SK-N-SH treated with all-trans-retinoic acid at 6 μM for 48 hours (cell line): ENCODE measurements around the gene DIP2A.
"Not testable (repeated sequence)": the region's sequence is repeated elsewhere in the genome, so short reads cannot be mapped to it uniquely, and the experiment has no call there.

ENCODE experiments used
- ATAC-seq: fragments of 200-7000 bp; cut with Tn5 transposase; 3 replicates; pipeline ENCODE4 v1.9.1; 2020; ENCODE audit warnings: mild to moderate bottlenecking, moderate library complexity
- BACH2 ChIP-seq: fragments of 250-450 bp; sonication (Bioruptor Pico); IDR thresholded peaks from 2 replicates; pipeline ENCODE4 v1.9.0; 2021; ENCODE audit warnings: mild to moderate bottlenecking, borderline replicate concordance
- CSDC2 ChIP-seq: fragments of 250-450 bp; sonication (Bioruptor Pico); IDR thresholded peaks from 2 replicates; pipeline ENCODE4 v1.5.0; 2020; ENCODE audit warnings: mild to moderate bottlenecking, moderate library complexity
- GLIS3 ChIP-seq: fragments of 250-450 bp; sonication (Bioruptor Pico); IDR thresholded peaks from 2 replicates; pipeline ENCODE4 v1.5.0; 2020; ENCODE audit warnings: mild to moderate bottlenecking, moderate library complexity
- OSR1 ChIP-seq: fragments of 250-450 bp; sonication (Bioruptor Pico); IDR thresholded peaks from 2 replicates; pipeline ENCODE4 v1.8.0; 2022; ENCODE audit warnings: moderate library complexity, mild to moderate bottlenecking, inconsistent platforms
- RARB ChIP-seq: fragments of 250-450 bp; sonication (Bioruptor Pico); IDR thresholded peaks from 2 replicates; pipeline ENCODE4 v1.8.0; 2021; ENCODE audit warnings: mild to moderate bottlenecking, moderate library complexity
- SNAI2 ChIP-seq: fragments of 250-450 bp; sonication (Bioruptor Pico); IDR thresholded peaks from 2 replicates; pipeline ENCODE4 v1.5.0; 2020; ENCODE audit warnings: mild to moderate bottlenecking, moderate library complexity
- TCF4 ChIP-seq: fragments of 250-450 bp; sonication (Bioruptor Pico); IDR thresholded peaks from 2 replicates; pipeline ENCODE4 v1.8.0; 2021; ENCODE audit warnings: mild to moderate bottlenecking, moderate library complexity, borderline replicate concordance
- TOX ChIP-seq: fragments of 250-450 bp; sonication (Bioruptor Pico); IDR thresholded peaks from 2 replicates; pipeline ENCODE4 v1.8.0; 2021; ENCODE audit warnings: mild to moderate bottlenecking, moderate library complexity, borderline replicate concordance
- ZC3H10 ChIP-seq: fragments of 250-450 bp; sonication (Bioruptor Pico); IDR thresholded peaks from 2 replicates; pipeline ENCODE4 v1.5.1; 2021; ENCODE audit warnings: mild to moderate bottlenecking, moderate library complexity
- ZFP3 ChIP-seq: fragments of 250-450 bp; sonication (Bioruptor Pico); IDR thresholded peaks from 2 replicates; pipeline ENCODE4 v1.5.0; 2020; ENCODE audit warnings: mild to moderate bottlenecking, moderate library complexity
- ZFP30 ChIP-seq: fragments of 450-650 bp; formaldehyde crosslinking; IDR thresholded peaks from 2 replicates; pipeline ENCODE4 v1.5.0; 2022; ENCODE audit warnings: mild to moderate bottlenecking, moderate library complexity
- ZNF565 ChIP-seq: fragments of 450-650 bp; formaldehyde crosslinking; conservative IDR thresholded peaks from 2 replicates; pipeline ENCODE4 v1.5.0; 2020; ENCODE audit warnings: low read depth, mild to moderate bottlenecking, moderate library complexity
- ZNF70 ChIP-seq: fragments of 450-650 bp; formaldehyde crosslinking; IDR thresholded peaks from 2 replicates; pipeline ENCODE4 v1.5.0; 2020; ENCODE audit warnings: mild to moderate bottlenecking, moderate library complexity
- ZNF8 ChIP-seq: fragments of 450-650 bp; formaldehyde crosslinking; IDR thresholded peaks from 2 replicates; pipeline ENCODE4 v1.5.0; 2020; ENCODE audit warnings: mild to moderate bottlenecking, moderate library complexity
- TF ChIP-seq, protein P1 (sequence below): fragments of 250-450 bp; sonication (Bioruptor Pico); IDR thresholded peaks from 2 replicates; pipeline ENCODE4 v1.5.1; 2021; ENCODE audit warnings: mild to moderate bottlenecking, moderate library complexity
- TF ChIP-seq, protein P2 (sequence below): fragments of 250-450 bp; sonication (Bioruptor Pico); IDR thresholded peaks from 2 replicates; pipeline ENCODE4 v1.5.0; 2020; ENCODE audit warnings: mild to moderate bottlenecking, moderate library complexity
- TF ChIP-seq, protein P3 (sequence below): fragments of 250-450 bp; sonication (Bioruptor Pico); IDR thresholded peaks from 2 replicates; pipeline ENCODE4 v1.8.0; 2020; ENCODE audit warnings: mild to moderate bottlenecking, moderate library complexity, borderline replicate concordance

DIP2A gene

DNA sequence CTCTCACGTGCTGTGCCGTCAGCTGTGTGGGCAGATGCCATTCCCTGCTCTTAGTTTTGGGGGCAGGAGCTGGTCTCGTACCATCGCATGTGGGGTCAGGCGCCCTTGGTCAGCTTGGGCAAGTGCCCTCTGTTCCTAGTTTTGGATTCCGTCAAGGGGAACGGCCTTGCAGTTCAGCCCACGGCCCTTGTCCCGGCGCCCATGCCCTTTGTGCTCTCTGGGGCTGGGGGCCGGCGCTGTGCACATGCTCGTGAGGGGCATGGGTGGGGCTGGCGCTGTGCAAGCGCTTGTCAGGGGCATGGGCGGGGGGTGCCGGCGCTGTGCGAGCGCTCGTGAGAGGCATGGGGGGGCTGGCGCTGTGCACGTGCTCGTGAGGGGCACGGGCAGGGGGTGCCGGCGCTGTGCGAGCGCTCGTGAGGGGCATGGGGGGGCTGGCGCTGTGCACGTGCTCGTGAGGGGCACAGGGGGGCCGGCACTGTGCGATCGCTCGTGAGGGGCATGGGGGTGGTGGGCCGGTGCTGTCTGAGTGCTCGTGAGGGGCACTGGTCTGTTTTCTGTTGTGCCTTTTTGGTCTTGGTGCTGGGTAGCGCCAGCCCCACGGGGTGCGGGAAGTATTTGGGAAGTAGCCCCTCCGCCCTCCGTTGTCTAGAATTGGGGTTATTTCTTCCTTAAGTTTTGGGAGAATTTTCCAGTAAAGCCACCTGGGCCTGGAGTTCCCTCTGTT lies 29.5 kb upstream of the DIP2A start (continued):
- TF ChIP-seq, protein P1, sequence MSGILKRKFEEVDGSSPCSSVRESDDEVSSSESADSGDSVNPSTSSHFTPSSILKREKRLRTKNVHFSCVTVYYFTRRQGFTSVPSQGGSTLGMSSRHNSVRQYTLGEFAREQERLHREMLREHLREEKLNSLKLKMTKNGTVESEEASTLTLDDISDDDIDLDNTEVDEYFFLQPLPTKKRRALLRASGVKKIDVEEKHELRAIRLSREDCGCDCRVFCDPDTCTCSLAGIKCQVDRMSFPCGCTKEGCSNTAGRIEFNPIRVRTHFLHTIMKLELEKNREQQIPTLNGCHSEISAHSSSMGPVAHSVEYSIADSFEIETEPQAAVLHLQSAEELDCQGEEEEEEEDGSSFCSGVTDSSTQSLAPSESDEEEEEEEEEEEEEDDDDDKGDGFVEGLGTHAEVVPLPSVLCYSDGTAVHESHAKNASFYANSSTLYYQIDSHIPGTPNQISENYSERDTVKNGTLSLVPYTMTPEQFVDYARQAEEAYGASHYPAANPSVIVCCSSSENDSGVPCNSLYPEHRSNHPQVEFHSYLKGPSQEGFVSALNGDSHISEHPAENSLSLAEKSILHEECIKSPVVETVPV (CRISPR knock-in tag) = no peak
- TF ChIP-seq ZNF565 (CRISPR knock-in tag) (no peak), BACH2 (CRISPR knock-in tag) (no peak), GLIS3 (no peak), RARB (CRISPR knock-in tag) (no peak), ZC3H10 (CRISPR knock-in tag) (no peak)
- TF ChIP-seq, protein P2, sequence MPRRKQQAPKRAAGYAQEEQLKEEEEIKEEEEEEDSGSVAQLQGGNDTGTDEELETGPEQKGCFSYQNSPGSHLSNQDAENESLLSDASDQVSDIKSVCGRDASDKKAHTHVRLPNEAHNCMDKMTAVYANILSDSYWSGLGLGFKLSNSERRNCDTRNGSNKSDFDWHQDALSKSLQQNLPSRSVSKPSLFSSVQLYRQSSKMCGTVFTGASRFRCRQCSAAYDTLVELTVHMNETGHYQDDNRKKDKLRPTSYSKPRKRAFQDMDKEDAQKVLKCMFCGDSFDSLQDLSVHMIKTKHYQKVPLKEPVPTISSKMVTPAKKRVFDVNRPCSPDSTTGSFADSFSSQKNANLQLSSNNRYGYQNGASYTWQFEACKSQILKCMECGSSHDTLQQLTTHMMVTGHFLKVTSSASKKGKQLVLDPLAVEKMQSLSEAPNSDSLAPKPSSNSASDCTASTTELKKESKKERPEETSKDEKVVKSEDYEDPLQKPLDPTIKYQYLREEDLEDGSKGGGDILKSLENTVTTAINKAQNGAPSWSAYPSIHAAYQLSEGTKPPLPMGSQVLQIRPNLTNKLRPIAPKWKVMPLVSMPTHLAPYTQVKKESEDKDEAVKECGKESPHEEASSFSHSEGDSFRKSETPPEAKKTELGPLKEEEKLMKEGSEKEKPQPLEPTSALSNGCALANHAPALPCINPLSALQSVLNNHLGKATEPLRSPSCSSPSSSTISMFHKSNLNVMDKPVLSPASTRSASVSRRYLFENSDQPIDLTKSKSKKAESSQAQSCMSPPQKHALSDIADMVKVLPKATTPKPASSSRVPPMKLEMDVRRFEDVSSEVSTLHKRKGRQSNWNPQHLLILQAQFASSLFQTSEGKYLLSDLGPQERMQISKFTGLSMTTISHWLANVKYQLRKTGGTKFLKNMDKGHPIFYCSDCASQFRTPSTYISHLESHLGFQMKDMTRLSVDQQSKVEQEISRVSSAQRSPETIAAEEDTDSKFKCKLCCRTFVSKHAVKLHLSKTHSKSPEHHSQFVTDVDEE (CRISPR knock-in tag) = no peak
- TF ChIP-seq, all 23 proteins: peak for 0

DNA sequence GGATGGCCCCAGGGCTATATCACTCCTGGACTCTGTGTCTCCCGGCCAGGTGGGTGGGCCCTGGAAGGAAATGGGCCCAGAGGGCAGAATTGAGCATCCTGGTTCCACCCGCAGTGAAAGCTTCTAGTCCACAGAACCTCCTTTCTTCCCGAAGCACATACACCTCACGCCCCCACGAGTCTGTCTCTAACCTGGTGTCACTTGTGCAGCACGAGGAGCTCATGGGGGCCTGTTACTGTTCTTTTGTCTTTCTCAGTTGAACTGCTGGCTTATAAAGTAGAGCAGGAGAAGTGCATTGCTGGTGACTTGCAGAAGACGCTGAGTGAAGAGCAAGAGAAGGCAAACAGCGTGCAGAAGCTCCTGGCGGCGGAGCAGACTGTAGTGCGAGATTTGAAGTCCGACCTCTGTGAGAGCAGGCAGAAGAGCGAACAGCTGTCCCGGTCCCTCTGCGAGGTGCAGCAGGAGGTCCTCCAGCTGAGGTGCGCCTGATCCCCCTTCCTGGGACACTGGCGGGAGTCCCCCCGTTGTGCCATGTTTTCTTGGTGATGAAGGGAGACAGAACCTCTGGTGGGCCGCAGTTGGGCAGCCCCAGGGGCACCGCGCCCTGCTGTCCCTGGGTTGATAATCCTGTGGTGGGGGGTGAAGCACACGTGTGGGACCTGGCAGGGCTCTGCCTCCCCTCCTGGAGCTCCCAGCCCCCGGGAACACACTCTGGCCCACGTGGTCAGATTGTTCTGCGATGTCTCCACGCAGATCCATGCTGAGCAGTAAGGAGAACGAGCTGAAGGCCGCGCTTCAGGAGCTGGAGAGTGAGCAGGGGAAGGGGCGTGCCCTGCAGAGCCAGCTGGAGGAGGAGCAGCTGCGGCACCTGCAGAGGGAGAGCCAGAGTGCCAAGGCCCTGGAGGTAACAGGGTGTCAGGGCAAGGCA lies 28.7 kb upstream of the DIP2A start:
- TF ChIP-seq SNAI2 (no peak), GLIS3 (no peak)
- ATAC-seq = no peak

DNA sequence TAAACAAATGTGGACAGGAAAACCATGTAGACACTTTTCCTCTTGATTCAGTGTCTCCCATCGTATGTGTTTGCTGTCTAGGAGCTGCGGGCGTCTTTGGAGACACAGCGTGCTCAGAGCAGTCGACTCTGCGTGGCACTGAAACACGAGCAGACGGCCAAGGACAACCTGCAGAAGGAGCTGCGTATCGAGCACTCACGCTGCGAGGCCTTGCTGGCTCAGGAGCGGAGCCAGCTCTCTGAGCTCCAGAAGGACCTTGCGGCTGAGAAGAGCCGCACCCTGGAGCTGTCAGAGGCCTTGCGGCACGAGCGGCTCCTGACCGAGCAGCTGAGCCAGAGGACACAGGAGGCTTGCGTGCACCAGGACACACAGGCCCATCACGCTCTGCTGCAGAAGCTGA lies 27.2 kb upstream of the DIP2A start:
- TF ChIP-seq RARB (CRISPR knock-in tag) (no peak), TCF4 (CRISPR knock-in tag) (no peak), ZNF70 (CRISPR knock-in tag) (no peak)
- TF ChIP-seq, protein P2 (CRISPR knock-in tag) = no peak
- ATAC-seq = no peak

DNA sequence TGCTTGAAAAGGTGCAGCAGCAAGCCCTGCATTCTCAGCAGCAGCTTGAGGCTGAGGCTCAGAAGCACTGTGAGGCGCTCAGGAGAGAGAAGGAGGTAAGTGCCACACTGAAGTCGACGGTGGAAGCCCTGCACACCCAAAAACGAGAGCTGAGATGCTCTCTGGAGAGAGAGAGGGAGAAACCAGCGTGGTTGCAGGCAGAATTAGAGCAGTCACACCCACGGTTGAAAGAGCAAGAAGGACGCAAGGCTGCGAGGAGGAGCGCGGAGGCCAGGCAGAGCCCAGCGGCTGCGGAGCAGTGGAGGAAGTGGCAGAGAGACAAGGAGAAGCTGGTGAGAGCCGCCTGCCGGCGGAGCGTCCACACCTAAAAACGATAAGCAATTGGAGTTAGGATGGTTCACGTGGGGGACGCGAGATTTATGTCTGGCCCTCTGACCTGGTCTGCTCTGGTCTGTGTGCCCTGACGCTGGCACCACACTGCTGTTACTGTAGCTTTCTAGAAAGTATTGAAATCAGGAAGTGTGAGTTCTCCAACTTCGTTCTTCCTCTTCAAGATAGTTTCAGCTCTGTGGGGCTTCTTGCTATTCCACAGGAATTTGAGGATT lies 26.7 kb upstream of the DIP2A start:
- no peak for ATAC-seq
- TF ChIP-seq ZFP3 = no peak
- TF ChIP-seq ZFP30 = no peak

DNA sequence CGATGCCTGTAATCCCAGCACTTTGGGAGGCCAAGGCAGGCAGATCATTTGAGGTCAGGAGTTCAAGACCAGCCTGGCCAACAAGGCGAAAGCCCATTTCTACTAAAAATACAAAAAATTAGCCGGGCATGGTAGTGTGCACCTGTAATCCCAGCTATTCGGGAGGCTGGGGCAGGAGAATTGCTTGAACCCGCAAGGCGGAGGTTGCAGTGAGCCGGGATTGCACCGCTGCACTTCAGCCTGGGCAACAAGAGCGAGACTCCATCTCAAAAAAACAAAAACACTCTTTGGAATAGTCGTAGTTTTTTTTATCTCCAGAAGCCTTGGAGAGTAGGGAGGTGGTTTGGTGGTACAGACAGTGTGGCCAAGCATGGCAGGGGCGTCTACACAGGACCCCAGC lies 25.6 kb upstream of the DIP2A start:
- ATAC-seq = not testable (repeated sequence)

DNA sequence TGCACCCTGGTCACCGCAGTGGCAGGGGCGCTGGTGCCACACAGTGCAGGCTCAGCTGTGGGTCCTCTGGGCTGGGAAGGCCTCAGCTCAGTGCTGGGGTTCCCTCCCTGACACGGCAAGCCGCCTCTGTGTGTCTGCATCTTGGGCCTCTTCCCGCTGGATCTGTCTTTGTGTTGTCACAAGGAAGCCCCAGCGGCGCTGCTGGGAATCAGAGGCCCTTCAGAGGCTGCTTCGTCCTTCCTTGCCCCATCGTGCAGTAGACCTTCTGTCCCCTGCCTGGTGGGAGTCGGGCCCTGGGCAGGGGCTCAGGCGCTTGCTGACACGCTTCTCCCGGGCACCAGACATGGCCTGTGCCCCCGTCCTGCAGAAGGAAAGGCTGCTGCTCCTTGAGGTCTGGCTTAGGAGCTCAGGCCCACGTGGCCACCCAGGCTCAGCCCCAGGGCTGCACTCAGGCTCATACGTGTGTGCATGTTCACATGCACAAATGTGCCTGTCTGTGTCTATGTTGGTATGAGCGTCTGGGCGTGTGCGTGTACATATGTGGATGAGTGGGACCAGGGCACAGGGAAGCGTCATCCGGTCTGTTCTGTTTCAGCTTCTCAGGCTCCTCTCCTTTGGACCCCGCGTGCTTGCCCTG lies 24.3 kb upstream of the DIP2A start:
- ATAC-seq = no peak; the same call in 2 of the 3 replicates
- no peak for TF ChIP-seq ZNF565 (CRISPR knock-in tag)
- TF ChIP-seq, protein P3, sequence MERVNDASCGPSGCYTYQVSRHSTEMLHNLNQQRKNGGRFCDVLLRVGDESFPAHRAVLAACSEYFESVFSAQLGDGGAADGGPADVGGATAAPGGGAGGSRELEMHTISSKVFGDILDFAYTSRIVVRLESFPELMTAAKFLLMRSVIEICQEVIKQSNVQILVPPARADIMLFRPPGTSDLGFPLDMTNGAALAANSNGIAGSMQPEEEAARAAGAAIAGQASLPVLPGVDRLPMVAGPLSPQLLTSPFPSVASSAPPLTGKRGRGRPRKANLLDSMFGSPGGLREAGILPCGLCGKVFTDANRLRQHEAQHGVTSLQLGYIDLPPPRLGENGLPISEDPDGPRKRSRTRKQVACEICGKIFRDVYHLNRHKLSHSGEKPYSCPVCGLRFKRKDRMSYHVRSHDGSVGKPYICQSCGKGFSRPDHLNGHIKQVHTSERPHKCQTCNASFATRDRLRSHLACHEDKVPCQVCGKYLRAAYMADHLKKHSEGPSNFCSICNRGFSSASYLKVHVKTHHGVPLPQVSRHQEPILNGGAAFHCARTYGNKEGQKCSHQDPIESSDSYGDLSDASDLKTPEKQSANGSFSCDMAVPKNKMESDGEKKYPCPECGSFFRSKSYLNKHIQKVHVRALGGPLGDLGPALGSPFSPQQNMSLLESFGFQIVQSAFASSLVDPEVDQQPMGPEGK (CRISPR knock-in tag) = no peak
- TF ChIP-seq, protein P1 (CRISPR knock-in tag) = no peak
- TF ChIP-seq ZNF8 (CRISPR knock-in tag) = no peak
- TF ChIP-seq TCF4 (CRISPR knock-in tag) = no peak
- TF ChIP-seq CSDC2 (CRISPR knock-in tag) = no peak
- no peak for TF ChIP-seq ZFP3
- TF ChIP-seq GLIS3 = no peak
- no peak for TF ChIP-seq SNAI2
- no peak for TF ChIP-seq ZC3H10 (CRISPR knock-in tag)
- no peak for TF ChIP-seq ZFP30
- TF ChIP-seq BACH2 (CRISPR knock-in tag) = no peak
- no peak for TF ChIP-seq OSR1 (CRISPR knock-in tag)
- TF ChIP-seq TOX (CRISPR knock-in tag) = no peak
